ENCODE results near the gene CGB3.
A peak's percentile ranks its signal among the peaks of the same experiment; 100 is the strongest.

Gene CGB3

GRCh38 chr19:49016067-49016839 is 7.9 kb downstream of the CGB3 start:
- no peak for DNase-seq (ENCODE audit: low spot score)

- no peak for DNase-seq (ENCODE audit: low spot score)
Observed at GRCh38 chr19:49014870-49015255, 9.3 kb downstream of the CGB3 start.

- no peak for DNase-seq (ENCODE audit: low spot score)
Observed at GRCh38 chr19:49014123-49014869, 9.8 kb downstream of the CGB3 start.

GRCh38 chr19:49011194-49011593 is 12.9 kb downstream of the CGB3 start:
- no peak for DNase-seq (ENCODE audit: low spot score)

GRCh38 chr19:49010453-49010852 is 13.7 kb downstream of the CGB3 start:
- no peak for DNase-seq (ENCODE audit: low spot score)

GRCh38 chr19:49009828-49010227 is 14.3 kb downstream of the CGB3 start:
- no peak for DNase-seq (ENCODE audit: low spot score)

- DNase-seq (ENCODE audit: low spot score): no peak
Observed at GRCh38 chr19:49006905-49007304, 17.2 kb downstream of the CGB3 start.

GRCh38 chr19:49004964-49005614 is 19.0 kb downstream of the CGB3 start:
- DNase-seq (ENCODE audit: low spot score): no peak

GRCh38 chr19:49004133-49004532 is 20.0 kb downstream of the CGB3 start:
- DNase-seq (ENCODE audit: low spot score): no peak

GRCh38 chr19:48999481-49000325 is 24.4 kb downstream of the CGB3 start:
- DNase-seq (ENCODE audit: low spot score): no peak

GRCh38 chr19:48997972-48998371 is 26.2 kb downstream of the CGB3 start:
- DNase-seq (ENCODE audit: low spot score): no peak

GRCh38 chr19:48994035-48994386 is 30.1 kb downstream of the CGB3 start:
- DNase-seq (ENCODE audit: low spot score): no peak

- peak; percentile 100 for DNase-seq (ENCODE audit: low spot score)
Observed at GRCh38 chr19:48993175-48994034, 30.7 kb downstream of the CGB3 start, which contains the start of the genes GYS1 and RUVBL2. GYS1 (minus strand) TSS chr19:48993309; CDS start chr19:48993112, 197 bp downstream. RUVBL2 (plus strand) TSS chr19:48993887; CDS start chr19:48993912, 25 bp downstream.

GRCh38 chr19:48992581-48993174 is 31.5 kb downstream of the CGB3 start:
- no peak for DNase-seq (ENCODE audit: low spot score)

GRCh38 chr19:48991873-48992580 is 32.1 kb downstream of the CGB3 start:
- DNase-seq (ENCODE audit: low spot score): no peak

- DNase-seq (ENCODE audit: low spot score): no peak
Observed at GRCh38 chr19:48991011-48991609, 33.0 kb downstream of the CGB3 start.

- DNase-seq (ENCODE audit: low spot score): no peak
Observed at GRCh38 chr19:48990400-48990799, 33.7 kb downstream of the CGB3 start.

- no peak for DNase-seq (ENCODE audit: low spot score)
Observed at GRCh38 chr19:48989701-48990291, 34.3 kb downstream of the CGB3 start.

- no peak for DNase-seq (ENCODE audit: low spot score)
Observed at GRCh38 chr19:48988860-48989259, 35.3 kb downstream of the CGB3 start.
